ENCODE data around the gene DBNL.
"Not testable (repeated sequence)": the region's sequence is repeated elsewhere in the genome, so short reads cannot be mapped to it uniquely, and the experiment has no call there.

Gene DBNL

DNA sequence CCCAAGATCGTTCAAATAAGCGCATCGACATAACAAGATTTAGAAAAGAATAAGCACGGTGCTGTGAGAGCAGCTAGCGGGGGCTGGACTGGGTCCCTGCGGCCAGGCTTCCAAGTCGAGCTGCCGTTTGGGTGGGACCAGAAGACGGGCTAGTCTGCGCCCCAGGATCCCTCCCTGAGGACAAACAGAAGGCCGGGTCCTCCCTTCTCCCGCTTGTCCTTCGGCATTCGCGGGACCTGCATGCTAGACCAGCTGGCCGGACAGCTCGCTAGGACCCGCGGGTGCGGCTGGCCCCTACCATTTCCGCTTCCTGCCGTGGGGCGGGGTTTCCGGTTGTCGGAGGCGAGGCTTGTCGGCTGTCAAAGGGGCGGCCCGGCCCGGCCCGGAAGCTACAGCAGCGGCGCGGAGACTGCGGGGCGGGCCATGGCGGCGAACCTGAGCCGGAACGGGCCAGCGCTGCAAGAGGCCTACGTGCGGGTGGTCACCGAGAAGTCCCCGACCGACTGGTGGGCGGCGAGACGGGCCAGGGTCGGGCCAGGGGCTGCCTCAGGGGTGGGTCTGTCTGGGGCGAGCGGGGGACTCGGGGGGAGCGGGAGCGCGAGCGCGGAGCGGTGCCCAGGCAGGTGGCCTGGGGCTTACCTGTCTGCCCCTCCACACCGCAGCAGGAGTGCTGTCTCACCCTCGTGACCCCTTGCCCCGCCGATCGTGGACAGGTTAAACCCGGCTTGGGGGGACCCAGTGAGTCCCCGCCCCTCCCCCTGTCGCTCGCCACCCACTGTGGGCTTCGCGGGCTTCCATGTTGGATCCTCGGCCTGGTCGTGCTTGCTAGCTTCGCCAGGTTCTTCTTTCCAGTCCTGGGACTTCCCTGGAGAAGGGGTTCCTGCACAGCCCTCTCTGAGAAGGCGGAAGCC, at the start of gene DBNL:
TSS of gene DBNL (plus strand) at position 388 of the 911 bp plus-strand sequence. CDS start at position 424, 36 bp downstream.
- DNase-seq = peak; percentile 84

DNA sequence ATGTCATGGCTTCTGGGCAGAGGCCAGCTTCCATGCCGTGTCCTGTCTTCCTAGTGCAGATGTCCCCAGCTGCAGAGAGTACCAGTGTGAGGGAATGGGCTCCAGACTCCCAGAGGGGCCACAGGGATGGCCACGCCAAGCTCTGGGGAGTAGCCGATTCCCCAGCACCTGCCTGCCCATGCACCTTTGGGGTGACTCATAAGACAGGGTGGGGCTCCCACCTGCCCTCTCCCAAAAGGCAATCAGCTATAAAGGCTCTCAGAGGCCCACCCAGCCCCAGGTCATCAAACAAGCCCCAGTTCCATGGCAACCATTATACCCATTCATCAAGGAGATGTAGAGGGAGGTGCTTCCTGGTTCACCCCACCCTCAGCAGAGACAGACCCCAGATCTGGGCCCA, 47.0 kb upstream of the DBNL start, which contains the start of gene SPDYE1:
TSS of gene SPDYE1 (plus strand) at position 366 of the 400 bp plus-strand sequence. CDS start 2,053 bp downstream, outside the sequence.
- not testable (repeated sequence) for DNase-seq

DNA sequence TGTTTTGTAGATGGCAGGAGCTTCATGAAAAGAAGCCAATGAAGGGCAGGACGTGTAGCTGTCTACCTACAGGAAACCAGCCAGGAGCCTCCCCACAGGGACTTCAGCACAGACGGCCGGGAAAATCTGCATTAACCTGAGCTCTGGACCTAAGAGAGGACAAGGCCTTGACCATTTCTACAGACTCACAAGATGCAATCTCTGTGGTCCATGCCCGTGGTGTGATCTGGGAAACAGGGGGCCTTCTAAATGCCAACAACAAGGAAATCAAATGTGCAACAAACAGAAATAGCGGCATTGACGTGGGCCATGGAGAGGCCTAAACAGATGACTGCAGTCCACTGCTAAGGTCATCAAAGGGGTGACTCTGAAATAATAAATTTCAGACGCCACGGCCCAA, 32.4 kb upstream of the DBNL start:
- DNase-seq = not testable (repeated sequence)

DNA sequence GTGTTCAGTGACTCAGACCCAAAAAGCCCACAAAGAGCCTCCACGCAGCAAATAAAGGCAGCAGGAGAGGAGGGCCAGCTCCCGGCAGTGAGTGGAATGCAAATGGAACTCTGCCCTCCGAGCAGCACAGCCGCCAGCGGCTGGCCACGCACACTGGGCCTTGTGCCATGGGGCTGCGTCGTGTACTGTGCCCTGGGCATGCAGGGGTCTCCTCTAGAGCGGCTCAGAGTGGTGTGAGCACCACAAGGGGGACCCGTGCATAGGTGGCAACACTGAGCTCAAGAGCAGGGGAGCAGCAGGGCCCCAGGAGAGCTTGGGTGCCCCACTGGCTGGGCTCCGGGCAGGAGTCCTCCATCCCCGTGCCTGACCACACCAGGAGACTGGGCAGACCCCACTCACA, 29.4 kb upstream of the DBNL start:
- DNase-seq = not testable (repeated sequence)

DNA sequence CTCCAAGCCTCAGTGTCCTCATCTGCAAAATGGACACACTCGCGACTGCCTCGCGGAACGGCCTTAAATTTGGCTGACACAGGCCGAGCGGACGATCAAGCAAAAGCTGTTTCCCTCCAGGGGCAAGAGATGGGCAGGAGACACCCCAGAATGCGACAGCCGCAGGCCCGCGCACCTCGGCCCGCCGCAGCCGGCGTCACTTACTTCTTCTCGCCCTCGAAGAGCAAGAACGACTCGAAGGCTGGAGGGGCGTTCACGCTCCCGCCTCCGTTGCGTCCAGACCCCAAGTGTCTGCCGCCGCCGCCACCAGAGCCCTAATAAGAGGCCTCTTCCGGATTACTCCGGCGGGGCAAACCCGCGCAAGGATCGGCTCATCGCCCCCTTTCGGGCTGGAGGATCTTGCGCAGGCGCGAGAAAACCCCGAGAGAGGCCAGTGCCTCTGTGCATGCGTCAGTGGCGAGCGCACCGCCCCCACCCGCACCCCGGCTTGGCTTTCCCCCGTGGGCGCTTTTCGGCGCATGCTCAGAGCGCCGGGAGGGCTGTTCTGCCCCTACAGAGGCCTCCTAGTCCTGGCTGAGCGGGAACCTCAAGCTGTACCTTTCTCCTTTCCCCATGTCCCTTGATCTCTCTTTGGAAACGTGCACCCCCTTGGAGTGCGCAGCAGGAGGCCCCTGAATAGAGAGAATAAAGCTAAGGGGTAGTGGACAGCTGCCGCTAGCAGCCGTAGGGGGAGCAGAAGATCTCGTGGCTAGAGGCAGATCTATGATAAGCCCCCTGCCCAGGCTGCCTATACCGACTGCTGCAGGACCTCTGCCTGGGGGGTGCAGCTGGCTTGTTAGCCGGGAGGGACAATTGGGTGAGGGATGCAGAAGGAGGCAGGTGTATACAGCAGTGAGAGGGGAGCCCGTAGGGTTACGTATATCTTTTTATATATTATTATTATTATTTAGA, 25.4 kb upstream of the DBNL start:
- peak; percentile 96 for DNase-seq

DNA sequence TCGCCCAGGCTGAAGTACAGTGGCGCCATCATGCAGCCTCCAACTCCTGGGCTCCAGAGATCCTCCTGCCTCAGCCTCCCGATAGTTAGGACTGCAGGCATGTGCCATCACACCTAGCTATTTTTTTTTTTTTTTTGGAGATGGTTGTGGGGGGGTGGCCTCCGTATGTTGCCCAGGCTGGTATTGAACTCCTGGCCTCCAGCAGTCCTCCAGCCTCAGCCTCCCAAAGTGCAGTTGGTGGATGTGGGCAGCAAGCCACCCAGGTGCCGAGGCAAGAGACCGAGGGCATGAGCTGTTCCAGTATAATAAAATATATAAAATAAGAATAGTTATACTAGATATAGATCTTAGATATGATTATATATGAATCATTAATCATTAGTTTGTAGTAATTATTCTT, 24.7 kb upstream of the DBNL start:
- DNase-seq = not testable (repeated sequence)

DNA sequence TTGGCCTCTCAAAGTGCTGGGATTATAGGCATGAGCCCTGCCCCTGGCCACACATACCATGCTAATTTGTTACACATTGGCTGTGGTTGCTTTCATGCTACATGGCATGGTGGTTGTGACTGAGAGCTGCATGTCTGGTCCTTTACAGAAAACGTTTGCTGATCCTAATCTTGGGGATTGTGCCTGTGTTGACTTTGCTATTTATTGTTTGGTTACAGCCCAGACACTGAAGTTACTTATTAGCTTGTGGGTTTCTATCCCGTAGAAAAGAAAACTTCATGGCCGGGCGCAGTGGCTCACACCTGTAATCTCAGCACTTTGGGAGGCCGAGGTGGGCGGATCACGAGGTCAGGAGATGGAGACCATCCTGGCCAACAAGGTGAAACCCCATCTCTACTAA, 22.4 kb upstream of the DBNL start:
- not testable (repeated sequence) for DNase-seq

DNA sequence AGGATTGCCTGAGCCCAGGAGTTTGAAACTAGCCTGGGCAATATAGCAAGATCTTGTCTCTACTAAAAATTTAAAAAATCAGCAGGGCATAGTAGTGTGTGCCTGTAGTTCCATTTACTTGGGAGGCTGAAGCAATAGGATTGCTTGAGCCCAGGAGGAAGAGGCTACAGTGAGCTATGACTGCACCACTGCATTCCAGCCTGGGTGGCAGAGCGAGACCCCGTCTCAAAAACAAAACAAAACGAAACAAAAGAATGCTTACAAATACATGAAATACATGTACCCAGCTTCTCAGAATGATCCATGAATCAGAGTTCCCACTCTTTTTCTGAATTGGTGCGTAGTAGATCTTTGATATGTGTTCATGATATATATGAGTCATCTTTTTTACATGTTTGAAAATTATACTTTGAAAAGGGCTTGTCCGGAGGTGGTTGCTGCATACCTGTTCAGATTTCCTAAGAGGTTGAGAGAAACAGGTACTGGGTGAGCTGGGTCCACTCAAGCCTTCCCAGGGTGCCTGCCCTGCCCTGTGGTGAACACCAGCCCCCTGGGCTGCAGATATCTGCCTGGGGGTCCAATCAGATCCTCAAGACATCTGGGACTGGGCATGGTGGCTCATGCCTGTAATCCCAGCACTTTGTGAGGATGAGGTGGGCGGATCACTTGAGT, 21.6 kb upstream of the DBNL start:
- not testable (repeated sequence) for DNase-seq

DNA sequence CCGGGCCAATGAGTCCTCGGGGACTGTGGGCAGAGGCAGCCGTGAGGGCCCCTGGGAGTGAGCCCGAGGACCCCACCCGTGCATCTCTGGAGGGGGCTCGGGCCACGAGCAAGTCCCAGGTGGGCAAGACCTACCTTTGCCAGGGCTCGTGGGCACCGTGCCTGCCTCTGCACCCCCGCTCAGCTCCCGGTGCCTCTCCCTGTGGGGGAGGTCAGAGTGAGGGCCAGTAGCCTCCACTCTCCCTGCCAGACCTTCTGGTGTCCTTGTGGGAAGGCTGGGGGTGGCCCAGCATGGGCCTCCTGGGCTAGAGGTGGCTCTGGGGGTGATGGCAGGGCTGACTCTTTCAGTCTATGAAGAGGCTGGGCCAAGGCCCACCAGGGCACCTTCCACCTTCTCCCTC, 15.1 kb upstream of the DBNL start:
- DNase-seq = not testable (repeated sequence)

DNA sequence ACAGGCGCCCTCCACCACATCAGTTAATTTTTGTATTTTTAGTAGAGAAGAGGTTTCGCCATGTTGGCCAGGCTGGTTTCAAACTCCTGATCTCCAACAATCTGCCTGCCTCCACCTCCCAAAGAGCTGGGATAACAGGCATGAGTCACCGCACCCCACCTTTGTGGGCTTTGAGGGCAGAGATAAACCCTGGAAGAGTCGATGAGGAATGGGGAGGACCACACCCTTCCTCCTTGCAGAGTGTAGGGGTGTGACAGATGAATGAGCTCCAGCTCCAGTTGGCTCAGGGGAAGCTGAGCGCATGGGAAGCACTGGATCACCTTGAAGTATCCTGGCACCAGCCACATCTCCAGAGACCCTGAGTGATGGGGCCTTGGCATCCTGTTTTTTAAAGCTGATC, 14.5 kb upstream of the DBNL start:
- DNase-seq = not testable (repeated sequence)

DNA sequence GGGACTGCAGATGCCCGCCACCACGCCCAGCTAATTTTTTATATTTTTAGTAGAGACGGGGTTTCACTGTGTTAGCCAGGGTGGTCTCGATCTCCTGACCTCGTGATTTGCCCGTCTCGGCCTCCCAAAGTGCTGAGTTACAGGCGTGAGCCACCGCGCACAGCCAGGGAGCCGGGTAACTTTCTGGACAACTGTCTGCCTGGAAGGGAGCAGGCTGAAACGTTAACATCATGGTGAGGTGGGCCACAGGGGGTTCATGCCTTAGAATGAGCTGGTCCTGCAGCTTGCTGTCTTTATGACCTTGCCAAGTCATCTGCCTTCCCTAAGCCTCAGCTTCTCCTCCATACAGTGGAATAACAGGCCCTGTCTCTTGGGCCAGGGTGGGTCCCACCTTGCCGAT, 13.2 kb upstream of the DBNL start:
- DNase-seq = not testable (repeated sequence)

DNA sequence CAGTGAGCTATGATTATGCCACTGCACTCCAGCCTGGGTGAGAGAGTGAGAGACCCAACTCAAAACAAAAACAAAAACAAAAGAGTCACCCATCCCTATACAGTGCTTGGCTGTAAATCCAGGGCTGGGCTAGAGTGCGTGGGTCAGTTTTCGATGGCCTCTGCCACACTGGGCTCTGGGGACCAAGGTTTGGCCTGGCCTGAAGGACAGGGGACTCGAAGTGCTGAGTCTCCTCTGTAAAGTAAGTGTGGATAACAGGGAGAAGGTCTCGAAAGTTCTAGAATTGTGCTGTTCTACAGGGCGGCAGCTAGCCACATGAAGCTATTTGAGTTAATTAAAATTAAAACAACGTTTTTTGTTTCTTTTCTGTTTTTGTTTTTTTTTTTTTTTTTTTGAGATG, 12.5 kb upstream of the DBNL start:
- DNase-seq = not testable (repeated sequence)

DNA sequence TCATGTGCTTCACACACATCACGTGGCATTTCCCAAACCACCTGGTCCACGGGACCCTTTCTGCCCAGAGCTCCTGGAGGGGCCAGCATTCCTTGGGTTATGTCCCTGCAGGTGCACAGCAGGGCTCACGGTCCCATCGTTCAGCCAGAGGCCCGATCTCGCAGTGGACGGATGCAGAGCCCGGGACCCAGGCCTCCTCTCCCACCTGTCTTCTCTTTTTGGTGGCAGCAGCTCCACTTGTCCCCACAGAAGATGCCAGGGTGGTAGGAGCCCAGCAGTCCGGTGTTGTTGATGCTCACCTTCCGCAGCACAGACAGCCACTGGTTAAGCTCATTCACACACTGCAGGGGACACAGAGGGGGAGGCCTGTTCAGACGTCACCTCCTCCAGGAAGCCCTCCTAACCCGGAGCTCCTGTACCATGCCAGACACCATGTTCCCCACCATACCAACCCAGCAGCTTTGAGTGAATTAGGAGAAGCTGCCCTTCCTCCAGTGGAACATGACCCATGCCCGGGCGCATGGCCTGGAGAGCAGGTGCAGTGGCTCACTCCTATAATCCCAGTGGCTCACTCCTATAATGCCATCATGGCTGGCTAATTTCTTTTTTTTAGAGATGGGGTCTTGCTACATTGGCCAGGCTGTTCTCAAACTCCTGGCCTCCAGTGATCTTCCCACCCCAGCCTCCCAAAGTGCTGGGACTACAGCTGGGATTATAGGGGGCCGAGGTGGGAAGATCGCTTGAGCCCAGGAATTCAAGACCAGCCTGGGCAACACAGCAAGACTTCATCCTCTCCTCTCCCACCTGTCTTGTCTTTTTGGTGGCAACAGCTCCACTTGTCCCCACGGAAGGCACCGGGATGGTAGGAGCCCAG, 10.3 kb upstream of the DBNL start:
- DNase-seq = not testable (repeated sequence)

DNA sequence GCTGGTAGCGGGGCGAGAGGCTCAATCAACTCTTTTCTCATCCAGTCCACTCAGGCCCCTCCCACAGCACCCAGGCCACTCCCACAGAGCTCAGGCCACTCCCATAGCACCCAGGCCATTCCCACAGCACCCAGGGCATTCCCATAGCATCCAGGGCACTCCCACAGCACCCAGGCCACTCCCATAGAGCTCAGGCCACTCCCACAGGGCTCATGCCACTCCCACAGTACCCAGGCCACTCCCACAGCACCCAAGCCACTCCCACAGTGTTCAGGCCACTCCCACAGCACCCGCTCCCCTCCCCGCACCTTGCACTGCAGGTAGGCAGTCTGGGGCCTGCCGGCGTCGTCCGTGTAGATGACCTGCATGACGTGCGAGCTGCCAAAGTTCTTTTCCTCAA, 8.1 kb upstream of the DBNL start:
- peak; percentile 7 for DNase-seq

DNA sequence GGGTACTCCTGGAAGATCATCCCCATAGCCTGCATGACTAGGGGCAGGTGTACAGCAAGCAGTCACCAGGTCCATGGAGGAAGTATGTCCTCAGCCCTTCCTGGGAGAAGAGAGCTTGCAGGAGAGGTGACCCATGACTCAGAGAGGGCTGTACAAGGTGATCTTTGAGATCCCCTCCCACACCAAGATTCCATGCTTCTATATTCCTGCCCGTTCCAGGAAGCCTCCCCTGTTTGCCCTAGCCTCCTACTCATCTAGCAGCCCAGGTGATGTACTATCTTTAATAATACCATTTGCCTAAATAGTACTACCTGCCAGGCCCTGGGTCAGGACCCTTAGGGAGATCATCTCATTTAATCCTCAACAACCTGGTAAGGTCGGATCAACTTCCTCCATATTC, 6.6 kb upstream of the DBNL start:
- not testable (repeated sequence) for DNase-seq

DNA sequence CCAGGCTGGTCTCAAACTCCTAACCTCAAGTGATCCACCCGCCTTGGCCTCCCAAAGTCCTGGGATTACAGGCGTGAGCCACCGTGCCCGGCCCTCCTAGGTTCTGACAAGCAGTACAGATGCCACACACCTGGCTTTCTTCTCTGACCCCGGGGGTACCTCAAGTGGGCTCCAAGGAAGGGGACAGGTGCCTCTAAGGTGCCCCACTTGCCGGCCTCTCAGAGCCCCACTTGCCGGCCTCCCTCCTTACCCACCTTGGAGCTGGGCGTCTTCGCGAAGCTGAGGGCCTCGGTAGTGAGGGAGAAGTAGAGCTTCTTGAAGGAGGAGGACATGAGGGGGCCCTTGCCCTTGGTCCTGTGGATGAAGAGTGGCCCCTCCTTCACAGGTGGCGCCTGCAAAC, 5.9 kb upstream of the DBNL start:
- DNase-seq = not testable (repeated sequence)

DNA sequence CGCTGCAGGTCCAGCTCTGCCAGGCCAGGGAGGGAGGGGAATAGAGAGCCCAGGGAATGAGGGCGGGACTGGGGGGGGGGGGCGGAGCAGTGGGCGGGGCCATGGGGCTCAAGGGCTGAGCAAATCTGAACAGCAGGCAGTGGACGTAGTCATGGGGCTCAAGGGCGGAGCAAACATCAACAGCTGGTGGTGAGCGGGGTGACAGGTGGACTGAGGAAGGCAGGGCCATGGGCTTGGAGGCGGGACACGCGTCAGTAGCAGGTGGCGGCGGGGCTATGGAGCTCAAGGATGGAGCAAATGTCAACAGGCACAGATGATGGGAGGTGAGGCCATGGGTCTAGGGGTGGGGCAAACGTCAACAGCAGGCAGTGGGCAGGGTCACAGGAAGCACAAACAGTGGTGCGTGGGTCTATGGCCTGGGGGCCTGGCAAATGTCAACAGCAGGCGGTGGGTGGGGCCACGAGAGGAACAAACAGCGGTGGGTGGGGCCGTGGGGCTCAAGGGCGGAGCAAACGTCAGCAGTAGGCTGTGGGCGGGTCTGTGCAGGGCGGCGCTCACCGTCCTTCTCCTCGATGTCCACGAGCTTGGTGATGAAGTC, 5.4 kb upstream of the DBNL start:
- DNase-seq = peak; percentile 61

DNA sequence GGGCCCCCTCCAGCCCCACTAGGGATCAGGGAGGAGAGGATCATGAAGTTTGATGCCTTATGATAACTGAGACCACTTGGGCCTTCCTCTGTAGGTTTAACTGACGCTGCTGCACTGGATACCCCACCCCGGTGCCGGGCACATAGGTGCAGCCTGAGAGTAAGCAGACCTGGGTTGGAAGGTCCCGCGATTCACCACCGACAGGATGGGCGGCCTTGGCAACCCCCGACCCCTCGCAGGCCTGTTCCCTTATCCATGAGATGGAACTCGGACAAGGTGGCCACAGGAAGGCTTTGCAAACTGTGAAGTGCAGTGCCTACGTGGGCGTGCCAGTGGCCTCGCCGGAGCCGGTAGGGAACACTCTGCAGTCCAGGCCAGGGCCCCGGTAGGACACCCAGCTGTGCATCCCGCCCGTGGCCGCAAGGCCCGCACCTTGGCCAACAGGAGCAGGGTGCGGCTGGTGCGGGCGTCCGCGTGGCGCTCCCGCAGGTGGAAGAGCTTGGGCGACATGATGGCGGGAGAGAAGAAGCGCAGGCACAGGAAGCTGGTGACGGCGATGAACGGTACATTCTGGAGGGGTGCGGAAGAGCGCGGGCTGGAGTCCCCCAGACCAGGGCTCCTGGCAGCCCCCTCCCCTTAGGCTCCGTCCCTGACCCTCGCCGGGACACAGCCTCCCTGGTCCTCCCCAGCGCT, 4.6 kb upstream of the DBNL start:
- not testable (repeated sequence) for DNase-seq

DNA sequence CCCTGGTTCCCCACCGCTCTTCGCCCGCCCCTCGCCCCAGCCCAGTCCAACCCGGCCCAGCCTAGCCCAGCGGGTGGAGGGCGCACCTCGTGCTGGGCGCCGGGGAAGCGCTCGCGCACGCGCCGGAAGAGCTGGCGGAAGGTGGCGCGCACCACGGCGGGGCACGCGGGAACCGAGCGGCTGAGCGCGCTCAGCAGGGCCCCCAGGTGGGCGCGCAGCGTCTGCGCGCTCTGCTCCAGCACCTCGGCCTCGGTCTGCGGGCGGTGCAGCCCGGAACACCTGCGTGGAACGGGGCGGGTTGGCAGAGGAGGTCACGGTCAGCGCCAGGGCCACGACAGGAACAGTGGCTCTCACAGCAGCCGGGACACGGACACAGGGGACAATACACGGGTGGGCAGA, 4.0 kb upstream of the DBNL start:
- peak; percentile 16 for DNase-seq

DNA sequence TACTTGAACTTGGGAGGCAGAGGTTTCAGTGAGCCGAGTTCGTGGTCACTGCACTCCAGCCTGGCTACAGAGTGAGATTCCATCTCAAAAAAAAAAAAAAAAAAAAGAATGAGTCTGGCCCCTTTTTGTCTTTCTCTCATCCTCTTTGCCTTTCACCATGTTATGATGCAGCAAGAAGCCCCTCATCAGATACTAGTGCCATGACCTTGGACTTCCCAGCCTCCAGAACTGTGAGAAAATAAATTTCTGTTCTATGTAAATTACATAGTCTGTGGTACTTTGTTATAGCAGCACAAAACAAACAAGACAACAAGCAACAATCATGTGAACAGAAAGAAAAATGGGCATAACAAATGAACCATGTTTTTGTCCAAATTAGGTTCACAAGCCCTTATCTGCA, 2.3 kb upstream of the DBNL start:
- no peak for DNase-seq

DNA sequence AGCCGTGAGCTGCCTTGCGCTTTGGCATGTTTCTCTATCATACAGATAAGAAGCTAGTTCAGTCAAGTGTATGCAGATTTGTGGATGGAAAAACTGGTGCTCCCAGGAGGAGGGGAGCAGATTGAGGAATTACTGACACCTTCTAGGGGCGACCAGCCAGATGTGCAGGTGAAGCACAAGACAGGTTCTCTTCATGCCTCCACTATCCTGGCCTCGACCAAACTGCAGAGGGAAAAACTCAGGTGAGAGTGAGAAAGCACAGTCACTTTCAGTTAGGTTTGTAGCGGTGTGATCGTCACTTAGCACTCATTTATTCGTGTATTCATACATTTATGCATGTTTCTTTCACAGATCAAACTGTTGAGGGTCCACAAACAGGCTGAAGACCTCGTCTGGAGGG, 600 bp upstream of the DBNL start:
- DNase-seq = no peak
